GM11168 (cell line): ENCODE measurements around the gene AAMP.
"Not testable (repeated sequence)": the region's sequence is repeated elsewhere in the genome, so short reads cannot be mapped to it uniquely, and the experiment has no call there.

Source experiments
- in situ Hi-C: fragments of 300-500 bp; cut with MboI; formaldehyde crosslinking; loops from one replicate; pipeline ENCODE4 v1.12.0; 2022; ENCODE audit warnings: low sequenced_read_pairs; ENCODE audit not compliant: unreplicated experiment

Gene AAMP

GRCh38 chr2:218276986-218277755 lies 7.2 kb upstream of the AAMP start:
- in situ Hi-C loops = no loop called here

- in situ Hi-C loops = no loop called here
Observed at GRCh38 chr2:218275371-218276072, 5.6 kb upstream of the AAMP start.

DNA sequence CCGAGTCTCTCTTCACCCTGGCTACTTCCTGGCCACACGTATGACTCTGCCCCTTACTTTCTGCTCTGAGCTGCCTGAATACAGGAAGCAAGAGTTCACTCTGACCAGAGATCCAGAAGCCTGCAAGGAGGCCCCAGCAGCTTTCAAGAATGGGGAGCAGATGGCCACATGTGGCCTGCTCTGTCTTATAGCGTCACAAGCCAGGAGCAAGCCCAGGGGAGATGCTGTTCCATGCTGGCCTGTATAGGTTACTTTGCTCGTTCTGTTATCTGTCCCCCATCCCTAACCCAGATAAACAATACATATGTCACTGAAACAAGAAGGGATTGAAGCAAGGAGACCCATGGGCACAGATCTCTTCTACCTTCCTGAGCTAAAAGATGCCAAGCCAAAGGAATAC lies 4.6 kb upstream of the AAMP start:
- in situ Hi-C loops = no loop called here

- in situ Hi-C loops = no loop called here
Observed at GRCh38 chr2:218273908-218274249, 3.9 kb upstream of the AAMP start.

- in situ Hi-C loops = not testable (repeated sequence)
Observed at GRCh38 chr2:218273214-218273907, 3.4 kb upstream of the AAMP start.

GRCh38 chr2:218272531-218273212 lies 2.7 kb upstream of the AAMP start:
- in situ Hi-C loops = no loop called here

DNA sequence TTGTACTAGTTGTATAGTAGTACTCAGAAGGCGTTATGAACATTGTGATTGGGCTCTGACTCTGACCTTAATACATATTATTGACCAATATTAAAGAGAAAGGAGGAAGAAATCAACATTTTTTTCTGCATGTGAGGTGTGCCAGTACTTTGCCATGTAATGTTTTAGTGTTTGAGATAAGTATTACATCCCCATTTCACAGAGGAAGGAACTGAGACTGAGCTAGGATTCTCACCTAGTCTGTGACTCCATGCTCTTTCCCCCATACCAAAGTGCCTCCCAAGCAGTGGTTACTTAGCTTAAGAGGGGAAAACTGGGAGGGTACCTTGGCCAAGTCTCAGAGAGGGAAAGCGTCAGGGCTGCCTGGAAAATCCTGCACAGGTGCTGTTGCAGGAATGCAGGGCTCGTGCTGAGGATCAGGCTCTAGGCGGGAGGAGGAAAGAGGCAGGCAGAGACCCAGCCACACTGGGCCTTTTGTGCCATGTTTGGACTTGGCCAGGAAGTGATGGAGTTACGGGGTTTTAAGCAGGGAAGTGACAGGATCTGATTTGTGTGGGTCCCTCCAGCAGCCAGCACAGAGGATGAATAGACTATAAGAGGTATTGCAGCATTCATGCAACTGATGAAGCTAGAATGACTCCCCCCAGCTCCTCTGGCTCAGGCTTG lies 2.1 kb upstream of the AAMP start:
- in situ Hi-C loops = no loop called here

GRCh38 chr2:218271487-218271797 lies 1.5 kb upstream of the AAMP start:
- in situ Hi-C loops = no loop called here

DNA sequence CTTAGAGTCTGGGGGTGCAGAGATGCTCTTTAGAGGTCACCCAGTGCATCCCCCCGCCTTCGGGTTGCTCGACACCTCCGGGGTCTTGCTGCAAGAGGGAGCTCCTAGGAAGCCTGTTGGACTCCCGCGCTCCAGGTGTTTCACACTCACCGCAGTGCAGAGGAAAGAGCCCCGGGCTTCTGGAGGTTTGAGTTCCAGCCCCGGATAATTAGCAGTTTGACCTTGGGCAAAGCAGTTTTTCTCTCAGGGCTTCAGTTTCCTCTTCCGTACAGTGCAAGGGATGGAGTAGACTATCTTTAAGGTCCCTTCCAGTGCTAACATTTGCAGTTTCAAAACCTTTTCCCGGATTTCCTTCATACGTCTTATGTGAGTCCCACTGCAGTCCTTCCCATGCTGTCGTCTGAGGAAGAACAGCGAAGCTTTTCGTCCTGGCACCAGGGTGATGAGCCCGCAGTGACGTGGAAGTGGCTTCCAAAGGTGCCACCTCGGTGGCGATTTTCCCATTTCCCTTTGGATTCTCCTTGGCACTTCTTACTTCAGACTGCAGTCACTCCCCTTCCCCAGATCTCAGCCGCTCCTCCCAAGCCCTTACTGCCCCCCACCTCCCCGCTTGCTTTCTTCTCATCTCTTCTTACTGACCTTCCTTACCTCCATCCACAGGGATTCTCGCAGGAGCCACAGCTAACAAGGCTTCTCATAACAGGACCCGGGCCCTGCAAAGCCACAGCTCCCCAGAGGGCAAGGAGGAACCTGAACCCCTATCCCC lies 967 bp upstream of the AAMP start:
- in situ Hi-C loops = no loop called here

DNA sequence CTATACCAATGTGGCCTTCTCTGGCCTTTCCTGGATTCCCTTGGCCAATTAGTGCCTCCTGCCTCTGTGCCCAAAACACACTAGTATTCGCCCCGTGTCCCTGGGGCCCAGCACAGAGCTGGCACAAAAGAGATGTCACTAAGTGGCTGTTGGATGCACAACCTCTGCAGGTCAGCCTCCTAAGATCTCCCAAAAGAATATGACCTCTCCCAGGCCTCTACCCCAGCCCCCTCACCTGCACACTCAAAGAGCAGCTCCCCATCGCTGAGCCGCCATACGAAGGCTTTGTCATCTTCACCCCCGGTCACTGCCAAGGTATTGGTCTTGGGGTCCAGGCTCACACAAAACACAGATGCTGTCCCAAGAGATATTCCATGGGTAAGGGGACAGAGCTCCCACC lies 2.7 kb downstream of the AAMP start:
- in situ Hi-C loops = no loop called here

DNA sequence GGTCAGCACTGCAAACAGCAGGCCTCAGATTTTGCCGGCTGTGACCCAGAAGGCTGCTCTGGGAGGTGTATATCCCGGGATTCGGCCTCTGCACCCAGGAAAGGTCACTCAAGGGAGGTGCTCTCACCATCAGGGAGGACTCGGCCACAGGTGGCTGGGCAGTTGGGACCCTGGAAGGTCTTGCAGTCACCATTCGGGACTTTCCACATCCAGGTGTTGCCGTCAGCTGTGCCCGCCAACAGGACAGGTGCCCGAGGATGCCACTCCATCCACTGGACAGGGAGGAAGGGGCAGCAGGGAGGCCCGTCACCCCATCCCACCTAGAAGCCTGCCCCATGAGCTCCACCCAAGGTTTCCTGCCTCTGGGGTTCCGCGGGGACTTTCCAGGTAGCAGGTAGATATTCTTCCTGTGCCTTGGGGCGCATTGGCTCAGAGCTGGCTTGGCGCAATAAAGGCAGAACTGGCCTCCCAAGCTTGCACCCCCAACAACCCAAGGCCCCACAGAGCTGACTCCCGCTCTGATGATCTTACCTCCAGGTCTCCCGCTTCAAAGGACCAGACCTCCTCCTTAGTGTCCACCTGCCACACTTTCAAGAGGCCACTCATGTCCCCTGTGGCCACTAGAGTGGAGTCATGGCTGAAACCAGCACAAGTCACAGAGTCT lies 3.5 kb downstream of the AAMP start:
- in situ Hi-C loops = no loop called here

GRCh38 chr2:218265626-218266025 lies 4.3 kb downstream of the AAMP start:
- in situ Hi-C loops = no loop called here

GRCh38 chr2:218264773-218265561 lies 5.0 kb downstream of the AAMP start:
- in situ Hi-C loops = no loop called here

- in situ Hi-C loops = no loop called here
Observed at GRCh38 chr2:218263817-218264641, 5.9 kb downstream of the AAMP start.

DNA sequence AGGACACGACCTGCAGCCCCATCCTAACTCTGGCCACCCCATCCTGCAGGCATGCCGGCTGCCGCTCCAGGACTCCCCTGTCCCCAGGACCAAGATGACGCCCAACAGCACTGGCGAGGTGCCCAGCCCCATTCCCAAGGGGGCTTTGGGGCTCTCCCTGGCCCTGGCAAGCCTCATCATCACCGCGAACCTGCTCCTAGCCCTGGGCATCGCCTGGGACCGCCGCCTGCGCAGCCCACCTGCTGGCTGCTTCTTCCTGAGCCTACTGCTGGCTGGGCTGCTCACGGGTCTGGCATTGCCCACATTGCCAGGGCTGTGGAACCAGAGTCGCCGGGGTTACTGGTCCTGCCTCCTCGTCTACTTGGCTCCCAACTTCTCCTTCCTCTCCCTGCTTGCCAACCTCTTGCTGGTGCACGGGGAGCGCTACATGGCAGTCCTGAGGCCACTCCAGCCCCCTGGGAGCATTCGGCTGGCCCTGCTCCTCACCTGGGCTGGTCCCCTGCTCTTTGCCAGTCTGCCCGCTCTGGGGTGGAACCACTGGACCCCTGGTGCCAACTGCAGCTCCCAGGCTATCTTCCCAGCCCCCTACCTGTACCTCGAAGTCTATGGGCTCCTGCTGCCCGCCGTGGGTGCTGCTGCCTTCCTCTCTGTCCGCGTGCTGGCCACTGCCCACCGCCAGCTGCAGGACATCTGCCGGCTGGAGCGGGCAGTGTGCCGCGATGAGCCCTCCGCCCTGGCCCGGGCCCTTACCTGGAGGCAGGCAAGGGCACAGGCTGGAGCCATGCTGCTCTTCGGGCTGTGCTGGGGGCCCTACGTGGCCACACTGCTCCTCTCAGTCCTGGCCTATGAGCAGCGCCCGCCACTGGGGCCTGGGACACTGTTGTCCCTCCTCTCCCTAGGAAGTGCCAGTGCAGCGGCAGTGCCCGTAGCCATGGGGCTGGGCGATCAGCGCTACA lies 7.0 kb downstream of the AAMP start:
- in situ Hi-C loops = no loop called here

DNA sequence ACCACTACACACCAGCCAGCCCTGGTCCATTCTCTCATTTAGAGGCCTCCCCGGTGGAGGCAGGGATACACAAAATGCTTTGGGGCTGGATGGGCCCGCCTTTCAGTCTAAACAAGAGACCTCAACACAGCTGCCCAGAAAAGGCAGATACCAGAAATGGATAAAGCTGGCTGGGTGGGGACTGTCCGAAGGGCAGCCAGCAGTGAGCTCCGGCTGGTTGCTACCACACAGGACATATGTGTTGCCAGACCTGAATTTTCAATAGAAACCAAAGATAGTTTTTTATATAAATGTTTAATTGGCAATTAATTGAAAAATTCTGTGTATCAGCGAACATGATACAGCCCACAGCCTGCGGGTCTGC lies 7.7 kb downstream of the AAMP start:
- in situ Hi-C loops = no loop called here
